EL (cell line): Measurements from ENCODE around the gene ZXDC.

Experiments used
- DNase-seq: peaks from one replicate; pipeline ENCODE4 v3.0.0-alpha.2; 2016

ZXDC gene, protein sequence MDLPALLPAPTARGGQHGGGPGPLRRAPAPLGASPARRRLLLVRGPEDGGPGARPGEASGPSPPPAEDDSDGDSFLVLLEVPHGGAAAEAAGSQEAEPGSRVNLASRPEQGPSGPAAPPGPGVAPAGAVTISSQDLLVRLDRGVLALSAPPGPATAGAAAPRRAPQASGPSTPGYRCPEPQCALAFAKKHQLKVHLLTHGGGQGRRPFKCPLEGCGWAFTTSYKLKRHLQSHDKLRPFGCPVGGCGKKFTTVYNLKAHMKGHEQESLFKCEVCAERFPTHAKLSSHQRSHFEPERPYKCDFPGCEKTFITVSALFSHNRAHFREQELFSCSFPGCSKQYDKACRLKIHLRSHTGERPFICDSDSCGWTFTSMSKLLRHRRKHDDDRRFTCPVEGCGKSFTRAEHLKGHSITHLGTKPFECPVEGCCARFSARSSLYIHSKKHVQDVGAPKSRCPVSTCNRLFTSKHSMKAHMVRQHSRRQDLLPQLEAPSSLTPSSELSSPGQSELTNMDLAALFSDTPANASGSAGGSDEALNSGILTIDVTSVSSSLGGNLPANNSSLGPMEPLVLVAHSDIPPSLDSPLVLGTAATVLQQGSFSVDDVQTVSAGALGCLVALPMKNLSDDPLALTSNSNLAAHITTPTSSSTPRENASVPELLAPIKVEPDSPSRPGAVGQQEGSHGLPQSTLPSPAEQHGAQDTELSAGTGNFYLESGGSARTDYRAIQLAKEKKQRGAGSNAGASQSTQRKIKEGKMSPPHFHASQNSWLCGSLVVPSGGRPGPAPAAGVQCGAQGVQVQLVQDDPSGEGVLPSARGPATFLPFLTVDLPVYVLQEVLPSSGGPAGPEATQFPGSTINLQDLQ

GRCh38 chr3:126475413-126476114 is at the start of gene ZXDC:
ZXDC (minus strand) TSS chr3:126475891; CDS start chr3:126475865, 26 bp downstream.
- peak; percentile 93 for DNase-seq

- DNase-seq: no peak
Measured at GRCh38 chr3:126525091-126525852, 49.6 kb upstream of the ZXDC start.

DNA sequence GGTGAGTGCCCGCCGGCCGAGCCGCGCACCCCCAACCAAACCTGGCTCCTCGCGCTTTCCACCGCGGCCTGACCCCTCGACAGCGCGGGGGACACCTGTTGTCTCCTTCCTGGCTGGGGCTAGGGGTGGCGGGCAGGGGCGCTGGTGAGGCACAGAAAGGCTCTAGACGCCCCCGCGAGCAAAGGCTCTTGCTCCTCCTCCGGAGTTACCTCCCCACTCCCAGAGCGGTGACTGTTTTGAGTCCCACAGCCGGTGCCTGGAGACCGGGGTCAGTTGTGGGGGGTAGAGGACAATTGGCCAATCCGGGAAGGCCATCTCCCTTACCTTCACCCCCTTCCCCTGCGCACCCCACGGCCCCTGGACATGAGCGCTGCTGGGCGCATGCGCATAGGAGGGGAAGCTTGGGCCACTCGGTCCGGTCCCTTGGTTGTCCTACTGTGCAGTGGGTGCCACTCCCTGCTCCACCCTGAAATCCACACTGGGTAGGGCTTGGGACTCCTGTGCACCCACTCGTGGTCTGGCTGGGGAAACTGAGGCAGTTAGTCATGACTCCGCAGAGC is 48.8 kb upstream of the ZXDC start:
- DNase-seq: no peak

DNA sequence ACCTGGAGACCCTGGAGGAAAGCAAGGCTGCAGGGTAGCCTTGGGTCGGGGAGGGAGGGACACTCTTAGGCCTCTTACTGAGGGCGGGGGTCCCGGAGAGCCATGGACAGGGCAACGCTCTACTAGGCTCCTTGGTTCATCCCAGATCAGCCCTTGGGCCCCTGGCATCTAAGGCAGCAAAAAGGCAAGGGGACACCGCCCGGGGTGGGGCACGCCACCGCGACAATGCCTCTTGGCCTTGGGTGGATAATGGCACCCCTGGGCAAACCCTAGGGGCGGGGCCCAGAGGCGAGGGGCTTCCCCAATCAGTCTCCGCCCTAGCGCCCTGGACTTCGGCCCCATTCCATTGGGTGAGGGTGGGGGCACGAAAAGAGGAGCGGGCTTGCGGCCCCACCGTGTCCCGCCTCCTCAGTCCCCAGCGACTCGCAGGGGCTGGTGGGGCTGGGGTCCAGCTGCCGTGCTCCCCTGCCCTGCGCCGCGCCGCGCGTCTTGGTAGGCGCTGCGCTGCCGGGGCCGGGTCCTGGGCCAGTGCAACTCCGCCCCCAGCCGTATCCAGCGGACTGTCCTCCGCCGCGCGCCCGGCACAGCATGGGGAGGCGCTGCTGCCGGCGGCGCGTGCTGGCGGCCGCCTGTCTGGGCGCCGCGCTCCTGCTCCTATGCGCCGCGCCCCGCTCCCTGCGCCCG is 48.2 kb upstream of the ZXDC start, which contains the start of gene CHST13:
Gene CHST13, plus strand, starts transcription at position 411 of the 684 bp plus-strand sequence. Its CDS starts 178 bp downstream, at position 589.
- peak; percentile 58 for DNase-seq

DNA sequence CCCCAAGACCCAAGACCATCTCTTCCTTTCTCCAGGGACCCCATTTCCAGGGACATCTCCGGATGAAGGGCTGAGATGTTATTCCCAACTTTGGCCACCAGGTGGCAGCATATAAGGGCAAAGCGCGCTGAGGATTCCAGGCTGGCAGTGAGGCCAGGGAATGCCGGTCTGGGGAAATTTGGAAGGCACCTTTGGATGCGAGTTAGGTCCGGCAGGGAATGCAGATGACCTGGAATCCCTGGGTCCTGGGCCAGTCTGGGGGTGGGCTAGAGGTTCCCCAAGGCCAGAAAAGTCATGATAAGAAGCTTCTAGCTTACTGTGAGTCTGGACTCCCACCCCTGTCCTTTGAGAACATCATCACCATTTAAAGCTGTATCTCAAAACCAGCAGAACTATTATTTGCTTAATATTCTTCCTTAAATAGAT is 46.7 kb upstream of the ZXDC start:
- DNase-seq: peak; percentile 55

DNA sequence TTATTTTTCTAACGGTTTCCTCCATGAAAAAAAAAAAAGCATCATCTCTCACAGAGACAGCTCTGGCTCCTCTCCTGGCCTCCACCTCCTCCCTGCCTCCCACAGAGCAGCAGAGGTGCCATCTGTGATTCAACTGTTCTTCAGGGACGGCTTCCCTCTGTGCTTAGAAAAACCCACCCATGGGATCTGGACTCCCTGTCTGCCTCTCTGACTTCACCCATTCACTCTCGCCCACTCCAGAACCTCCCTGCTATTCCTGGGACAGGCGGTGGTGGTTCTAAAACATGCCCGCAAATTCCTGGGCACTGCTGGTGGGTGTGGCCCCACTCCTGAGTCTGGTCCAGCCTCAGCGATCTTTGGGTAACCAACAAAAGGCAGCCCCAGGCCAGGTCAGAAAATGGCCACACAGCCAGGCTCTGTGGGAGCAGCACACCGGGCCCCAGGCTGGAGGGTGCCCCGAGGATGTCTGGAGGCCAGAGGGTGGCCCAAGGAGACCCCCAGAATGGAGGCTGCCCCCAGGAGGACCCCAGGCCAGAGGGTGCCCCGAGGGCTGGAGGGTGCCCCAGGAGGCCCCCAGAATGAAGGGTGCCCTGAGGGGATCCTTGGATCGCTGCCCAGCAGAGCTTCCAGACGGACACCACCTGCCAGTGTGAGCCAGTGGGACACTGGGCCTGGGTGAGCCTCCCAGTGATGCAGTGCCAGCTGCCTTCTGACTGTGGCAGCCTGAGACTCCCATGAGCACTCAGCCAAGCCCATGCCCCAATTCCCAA is 45.6 kb upstream of the ZXDC start:
- no peak for DNase-seq

DNA sequence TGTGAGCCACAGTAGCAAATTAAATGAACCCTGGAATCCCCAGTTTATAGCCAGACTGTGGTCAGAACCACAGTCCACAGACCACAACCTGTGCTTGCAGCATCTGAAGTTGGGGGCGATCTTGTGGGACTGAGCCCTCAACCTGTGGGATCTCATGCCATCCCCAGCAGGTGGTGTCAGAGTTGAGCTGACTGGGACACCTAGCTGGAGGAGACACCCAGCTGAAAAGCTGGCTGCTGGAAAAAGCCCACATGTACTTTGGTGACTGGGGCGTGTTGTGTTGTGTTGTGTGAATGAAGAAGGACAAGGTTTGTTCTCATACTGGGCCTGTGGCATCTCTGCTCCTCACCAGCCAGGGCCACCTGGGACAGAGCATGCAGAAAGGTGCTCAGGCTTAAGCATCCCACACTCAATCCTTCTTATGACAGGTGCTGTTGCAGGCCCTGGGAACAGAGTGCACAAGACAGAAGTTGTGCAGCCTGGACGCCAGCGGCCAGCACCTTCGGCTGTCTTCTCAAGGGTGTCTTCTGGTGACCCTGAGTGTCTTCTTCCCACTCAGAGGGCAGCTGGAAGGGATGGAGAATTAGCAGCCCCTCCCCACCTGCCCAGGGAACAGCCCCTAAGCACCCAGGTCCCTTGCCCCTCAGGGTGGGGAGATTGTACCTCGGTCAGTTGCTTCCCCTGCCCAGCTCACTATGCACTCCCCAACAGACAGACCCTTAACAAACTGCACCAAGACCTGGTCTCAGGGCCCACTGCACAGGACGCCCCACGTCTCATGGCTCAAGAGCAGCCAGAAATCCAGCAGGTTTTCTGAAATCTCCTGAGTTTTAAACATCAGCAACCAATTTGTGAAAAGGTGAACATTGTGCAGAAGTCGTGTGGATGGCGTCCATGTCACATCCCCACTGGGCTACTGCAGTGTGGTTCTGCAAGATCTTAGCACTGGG is 44.1 kb upstream of the ZXDC start:
- DNase-seq: no peak

DNA sequence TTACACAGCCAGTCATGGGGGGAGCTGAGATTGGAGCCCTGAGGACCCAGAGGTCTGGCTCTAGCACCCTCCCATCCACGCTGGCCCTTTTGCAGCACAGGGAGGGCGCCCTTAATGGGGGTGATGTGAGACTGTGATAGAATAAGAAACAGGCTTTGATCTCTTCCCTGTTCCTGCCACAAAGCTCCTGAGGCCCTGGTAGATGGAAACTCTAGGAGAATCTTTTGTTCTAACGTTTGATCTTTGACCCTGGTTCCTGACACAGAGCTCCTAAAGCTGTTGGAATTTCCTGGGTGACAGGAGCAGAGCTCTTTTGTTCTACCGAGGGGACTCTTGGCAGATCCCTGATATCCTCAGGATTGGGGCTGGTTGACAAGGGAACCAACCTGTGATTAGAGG is 43.1 kb upstream of the ZXDC start:
- no peak for DNase-seq

- no peak for DNase-seq
Measured at GRCh38 chr3:126517986-126518778, 42.5 kb upstream of the ZXDC start.

DNA sequence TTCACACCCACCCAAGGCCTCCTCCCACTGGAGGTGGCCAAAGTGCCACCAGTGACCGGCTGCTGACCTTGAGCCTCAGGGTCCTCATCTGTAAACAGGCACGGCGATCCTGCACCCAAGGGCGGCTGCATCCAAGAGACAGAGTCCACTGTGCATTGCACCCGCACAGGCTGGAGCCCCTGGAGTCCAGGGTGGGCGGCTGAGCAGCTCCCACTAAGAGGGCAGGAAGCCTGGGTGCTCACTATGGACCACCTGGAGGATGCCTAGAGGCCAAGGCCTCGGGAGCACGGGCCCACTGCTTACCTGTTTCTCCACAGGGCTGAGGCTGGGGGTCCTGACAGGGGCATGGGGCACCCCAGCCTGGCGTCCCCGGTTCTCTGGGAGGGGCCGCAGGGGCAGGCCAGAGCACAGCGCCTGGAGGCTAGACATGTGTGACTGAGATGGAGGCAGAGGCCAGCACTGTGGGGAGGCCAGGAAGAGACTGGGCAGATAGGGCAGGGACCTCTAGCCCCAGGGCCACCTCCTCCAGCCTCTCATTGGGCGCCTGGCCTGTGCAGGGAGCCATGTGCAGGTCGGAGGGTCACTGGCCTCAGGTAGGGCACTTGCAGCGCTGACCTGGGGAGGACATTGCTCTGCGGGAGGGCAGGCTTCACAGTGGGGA is 41.7 kb upstream of the ZXDC start, which contains the start of gene UROC1:
Gene UROC1, minus strand, starts transcription at position 483 of the 661 bp plus-strand sequence. Its CDS starts 54 bp downstream, at position 429.
- no peak for DNase-seq

DNA sequence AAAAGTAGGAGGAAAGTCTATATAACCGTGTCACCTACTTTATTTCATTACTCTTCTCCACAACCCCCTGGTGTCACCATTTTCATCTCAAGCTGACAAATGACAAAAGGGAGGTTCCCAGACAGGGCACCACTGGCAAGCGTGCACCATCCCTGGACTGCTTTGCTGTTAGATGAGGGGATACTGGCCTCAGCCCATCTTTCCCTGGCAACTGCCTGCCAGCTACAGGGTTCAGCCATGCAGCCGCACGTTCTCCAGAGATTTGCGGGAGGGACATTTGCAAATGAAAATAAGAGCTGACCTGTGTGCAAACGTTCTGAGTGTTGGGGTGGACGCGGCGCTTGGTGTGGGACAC is 41.2 kb upstream of the ZXDC start:
- no peak for DNase-seq

DNA sequence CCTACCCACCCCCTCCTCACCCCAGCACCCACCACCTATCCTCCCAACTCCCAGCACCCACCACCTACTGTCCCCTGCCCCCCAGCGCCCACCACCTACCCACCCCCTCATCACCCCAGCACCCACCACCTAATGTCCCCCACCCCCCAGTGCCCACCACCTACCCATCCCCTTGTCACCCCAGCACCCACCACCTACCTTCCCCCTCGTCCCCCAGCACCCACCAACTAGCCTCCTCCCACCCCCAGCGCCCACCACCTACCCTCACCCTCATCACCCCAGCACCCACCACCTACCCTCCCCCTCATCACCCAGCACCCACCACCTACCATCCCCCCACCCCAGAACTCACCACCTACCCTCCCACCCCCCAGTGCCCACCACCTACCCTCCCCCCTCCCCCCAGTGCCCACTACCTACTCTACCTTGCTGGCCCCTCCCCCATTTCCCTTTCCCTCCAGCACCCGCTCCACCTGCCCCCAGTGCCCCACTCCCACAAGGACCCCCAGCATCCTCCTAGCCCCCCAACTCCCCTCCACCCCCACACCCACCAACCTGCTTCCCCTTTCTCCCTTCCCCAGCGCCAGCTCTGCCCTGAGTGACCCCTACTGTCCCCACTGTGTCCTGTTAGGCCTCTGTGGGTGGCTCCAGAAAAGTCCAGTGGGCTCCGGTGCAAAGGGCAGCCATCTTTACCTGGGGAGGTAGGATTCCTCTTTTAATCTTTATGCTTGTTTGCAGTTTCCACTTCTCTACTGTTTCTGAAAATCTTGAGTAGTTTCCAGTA is 40.7 kb upstream of the ZXDC start:
- DNase-seq: no peak

- DNase-seq: no peak
Measured at GRCh38 chr3:126515066-126515706, 39.5 kb upstream of the ZXDC start.

- DNase-seq: no peak
Measured at GRCh38 chr3:126514161-126514560, 38.5 kb upstream of the ZXDC start.

GRCh38 chr3:126512916-126513650 is 37.4 kb upstream of the ZXDC start:
- no peak for DNase-seq

- no peak for DNase-seq
Measured at GRCh38 chr3:126512026-126512425, 36.3 kb upstream of the ZXDC start.
